NCI-H446 (cell line): ENCODE results near the gene SRPRB.

Source experiments
- DNase-seq, 2 experiments: peaks; one replicate each; lab custom pipeline; 2025; lab: John Stamatoyannopoulos, UW

Gene SRPRB

DNA sequence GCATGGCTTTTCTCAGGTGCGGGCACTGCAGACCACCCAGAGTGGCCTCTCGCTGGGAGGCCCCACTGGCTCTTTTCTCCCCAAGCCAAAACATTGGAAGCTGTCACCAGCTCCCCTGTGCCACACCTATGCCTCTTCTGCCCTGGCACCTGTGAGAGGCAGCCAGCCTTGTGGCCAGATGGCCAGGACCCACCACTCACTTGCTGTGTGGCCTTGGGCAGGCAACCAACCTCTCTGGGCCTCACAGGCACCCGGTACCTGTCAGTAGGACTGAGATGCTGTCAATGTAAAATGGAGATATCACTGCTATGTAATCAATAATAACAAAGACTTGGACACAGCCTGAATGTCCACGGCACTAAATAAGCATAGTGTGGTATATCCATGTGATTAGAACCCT, 36.5 kb downstream of the SRPRB start:
- DNase-seq: no peak

DNA sequence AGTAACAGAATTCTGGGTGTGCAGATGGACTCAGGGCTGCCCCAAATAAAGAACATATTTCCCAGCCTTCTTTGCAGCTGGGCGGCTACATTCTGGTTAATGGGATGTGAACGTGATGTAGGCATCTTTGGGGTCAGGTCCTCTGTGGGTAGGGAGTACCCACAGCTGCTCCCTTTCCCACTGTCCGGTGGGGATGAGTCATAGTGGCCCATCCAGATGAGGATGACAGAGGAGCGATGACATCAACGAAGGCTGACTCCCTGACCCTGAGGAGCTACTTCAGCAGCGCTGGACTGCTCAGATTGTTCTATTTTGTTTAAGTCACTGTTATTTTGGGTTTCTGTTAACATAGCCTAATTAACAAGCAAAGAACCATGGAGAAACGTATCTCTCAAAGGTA, 38.0 kb downstream of the SRPRB start:
- no peak for DNase-seq

DNA sequence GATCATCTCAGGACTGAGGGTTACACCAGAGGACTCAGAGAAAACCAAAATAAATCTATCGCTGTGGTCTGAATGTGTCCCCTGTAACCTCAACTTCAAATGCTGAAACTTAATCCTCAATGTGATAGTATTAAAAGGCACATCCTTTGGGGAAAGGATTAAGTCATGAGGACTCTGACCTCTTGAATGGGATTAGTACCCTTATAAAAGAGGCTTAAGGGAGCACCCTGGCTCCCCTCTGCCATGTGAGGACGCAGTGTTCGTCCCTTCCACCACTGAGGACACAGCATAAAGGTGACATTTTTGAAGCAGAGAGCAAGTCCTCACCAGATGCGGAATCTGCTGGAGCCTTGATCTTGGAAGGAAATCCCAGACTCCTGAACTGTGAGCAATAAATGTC, 39.5 kb downstream of the SRPRB start:
- no peak for DNase-seq

DNA sequence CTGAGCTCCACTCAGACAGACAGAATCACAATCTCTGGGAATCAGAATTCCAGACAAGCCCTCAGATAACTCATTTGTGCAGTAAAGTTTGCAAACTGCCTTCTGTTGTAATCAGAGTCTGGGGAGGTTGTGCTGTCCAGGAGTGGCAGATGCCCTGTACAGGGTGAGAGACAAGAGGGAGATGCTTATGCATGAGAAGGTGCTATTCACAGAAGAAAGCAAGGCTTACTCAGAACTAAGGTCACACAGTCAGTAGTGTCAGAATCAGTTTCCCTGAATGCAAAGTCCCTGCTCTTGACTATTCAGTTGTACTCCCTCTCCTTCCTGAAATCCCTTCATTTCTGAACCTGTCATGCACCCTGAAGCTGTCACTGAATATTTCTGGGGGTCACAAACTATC, 43.7 kb downstream of the SRPRB start:
- no peak for DNase-seq

DNA sequence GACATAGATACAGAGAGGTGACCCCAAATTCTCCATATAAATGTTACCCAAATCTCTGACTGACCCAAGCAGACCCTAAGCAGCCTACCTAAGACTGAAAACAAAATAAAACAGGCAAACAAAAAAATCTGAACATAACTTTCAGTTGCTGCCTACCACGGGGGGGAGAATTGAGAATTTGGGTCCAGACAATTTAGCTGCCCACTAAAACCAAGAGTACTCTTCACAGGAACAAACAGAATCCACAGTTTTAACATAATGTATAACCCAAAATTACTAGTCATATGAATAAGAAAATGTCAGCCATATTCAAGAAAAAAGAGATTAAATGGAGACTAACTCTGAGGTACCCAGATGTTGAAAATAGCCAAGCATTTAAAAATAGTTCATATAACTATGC, 44.4 kb downstream of the SRPRB start:
- no peak for DNase-seq

DNA sequence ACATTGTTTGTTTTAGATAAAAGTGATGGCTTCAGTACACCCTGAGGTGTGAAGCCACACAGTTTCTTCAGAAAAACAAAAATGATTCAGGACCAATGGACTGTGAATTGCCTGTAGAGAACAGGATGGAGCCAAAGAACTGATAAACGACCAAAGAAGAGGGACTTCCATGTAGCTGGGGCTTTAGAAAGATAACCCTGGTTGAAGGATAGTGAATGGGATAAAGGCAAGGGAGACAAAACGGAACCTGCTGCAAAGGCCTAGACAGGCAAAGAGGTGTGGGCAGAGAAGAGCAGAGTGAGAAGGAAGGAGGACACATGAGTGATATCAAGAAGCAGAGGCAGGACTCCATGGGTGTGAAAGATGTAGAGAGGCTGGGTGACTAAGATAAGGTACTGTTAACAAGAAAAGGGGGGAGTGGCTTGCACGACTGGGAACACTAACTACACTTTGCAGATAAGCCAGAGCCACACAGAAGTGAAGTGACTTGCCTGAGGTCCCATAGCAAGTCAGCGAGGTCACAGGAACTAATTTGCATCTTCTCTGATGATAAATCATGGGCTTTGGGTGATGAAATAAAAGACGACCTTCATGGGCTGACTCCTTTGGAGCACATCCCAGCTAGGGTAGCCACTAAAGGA, 45.8 kb downstream of the SRPRB start:
- DNase-seq: no peak

DNA sequence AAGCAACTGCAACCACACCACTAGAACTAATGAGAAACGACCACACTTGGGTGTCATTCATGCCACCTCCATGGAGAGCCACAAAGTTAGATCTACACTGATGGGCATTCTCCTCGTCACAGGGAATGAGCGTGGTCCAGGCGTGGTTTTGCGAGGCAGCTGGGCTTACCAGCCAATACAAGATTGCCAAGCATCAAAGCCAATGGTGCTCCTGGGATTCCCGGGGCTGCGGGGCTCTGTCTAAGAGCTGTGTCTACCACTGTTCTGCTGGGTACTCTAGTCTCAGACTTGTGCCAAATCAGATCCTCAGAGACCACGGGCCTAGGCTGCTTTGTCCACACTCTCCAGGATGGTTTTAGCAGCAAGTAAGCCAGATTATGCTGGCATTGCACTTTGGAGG, 46.3 kb downstream of the SRPRB start:
- DNase-seq: no peak

DNA sequence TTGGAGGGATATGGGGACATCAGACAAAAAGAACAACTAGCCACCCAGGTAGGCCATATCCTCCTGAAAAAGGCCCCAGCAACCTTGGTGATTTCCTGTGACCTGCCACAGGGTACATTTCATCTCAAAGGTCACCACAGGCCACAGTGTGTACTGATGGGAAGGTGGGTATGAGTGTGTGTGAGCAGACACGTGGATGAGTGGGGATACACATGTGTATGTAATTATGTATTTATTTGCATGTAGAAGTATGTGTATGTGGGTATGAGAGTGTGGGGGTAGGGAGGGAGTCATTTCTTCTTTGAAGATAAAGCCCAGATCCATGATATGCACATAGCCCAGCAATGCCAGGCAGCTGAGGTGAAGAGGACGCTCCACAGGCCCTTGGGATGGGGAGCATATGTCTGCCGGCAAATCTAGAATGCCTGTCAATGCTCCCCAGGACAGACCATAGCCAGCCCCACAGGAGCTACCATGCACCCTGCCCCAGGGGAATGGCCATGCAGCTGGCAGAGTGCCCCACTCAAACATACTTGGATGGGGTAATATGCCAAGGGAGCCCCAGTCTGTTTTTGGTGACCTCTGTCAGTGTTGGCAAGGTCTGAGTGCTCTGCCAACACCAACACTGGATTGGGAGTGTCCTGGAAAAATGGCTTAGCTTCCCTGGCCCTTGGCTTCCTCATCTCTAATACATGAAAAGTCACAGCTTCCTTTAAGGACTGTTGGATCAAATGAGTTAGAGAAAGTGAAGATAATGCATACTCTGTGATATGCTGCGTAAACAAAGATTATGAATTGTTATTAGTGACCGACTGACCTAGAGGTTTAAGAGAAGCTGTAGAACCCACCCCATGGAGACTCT, 47.7 kb downstream of the SRPRB start:
- DNase-seq: no peak

DNA sequence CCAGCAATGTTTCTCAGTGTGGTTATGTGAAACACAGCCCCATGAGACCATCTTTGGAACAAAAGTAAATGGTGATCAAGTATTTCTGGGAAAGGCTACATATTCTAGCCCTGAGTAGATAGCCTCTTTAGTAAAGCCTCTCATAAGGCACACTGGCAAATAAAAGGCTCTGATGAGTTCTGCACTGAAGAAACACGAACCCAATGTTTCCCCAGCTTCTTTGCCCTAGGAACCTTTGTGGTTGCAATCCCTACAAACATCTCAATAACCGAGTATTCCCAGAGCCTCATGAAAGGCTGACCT, 48.3 kb downstream of the SRPRB start:
- DNase-seq: no peak

DNA sequence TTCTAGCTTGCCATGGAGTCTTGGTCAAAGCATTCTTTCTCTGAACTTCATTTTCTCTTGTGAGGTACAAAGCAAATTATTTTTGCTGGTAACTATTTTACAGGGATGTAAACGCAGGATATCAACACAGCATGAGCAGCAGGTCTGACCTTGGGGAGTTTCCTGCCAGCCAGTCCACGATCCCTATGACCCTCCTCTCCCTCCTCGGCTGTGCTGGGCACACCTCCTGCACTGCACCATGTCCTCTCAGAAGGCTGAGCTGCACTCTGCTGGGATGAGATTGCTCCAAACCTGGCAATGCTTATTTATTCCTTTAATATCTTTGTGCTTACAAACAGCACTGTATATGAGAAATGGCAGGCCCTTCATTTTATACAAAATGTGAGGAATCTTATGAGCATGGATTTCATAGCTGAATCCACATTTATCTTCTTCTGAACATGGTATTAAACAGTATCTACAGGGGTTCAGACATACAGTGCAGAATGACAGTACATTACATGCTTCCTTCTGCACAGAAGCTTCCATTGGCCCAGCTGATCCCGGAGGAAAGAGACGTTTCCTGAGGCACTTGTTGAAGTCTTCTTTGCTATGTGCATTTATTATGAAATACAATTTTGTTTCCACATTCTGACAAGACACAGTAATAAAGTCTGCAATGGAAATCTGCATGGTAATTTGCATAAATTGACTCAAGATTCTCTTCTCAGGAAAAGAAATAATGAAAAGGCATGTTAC, 48.8 kb downstream of the SRPRB start:
- DNase-seq: no peak

DNA sequence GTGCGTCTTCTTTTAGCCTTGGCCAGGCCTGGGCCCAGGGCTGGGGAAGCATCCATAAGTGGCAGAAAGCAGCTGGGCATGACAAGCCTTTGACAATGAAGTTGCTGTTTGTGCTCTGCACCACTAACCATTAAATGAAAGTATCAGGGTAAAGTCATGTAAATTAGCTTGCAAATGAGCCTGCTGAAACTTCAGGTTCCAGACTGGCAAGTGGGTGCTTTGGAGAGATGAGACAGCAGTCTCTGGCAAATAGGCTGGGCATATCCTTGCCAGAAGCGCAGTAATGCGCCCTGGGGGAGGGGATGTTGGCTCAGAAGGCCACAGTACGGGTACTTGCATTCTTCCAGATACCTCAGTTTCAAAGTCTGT, 49.4 kb downstream of the SRPRB start:
- DNase-seq: no peak

DNA sequence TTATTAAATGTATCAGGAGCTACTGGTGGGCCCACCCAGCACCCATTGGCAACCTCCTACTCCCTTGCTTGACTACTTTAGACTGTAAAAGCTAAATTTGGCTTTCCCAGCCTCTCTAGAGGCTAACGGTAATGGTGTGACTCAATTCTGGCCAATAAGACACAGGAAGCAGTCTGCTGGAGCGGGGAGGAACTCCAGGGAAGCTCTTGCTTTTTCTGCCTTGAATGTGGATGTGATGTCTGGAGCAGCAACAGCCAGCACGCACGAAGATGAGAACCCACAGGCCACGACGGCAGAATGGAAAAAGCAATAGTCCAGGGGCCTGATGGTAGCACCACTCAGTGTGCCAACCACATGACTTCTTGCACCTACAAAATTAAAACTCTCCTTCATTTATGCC, 50.2 kb downstream of the SRPRB start:
- no peak for DNase-seq

DNA sequence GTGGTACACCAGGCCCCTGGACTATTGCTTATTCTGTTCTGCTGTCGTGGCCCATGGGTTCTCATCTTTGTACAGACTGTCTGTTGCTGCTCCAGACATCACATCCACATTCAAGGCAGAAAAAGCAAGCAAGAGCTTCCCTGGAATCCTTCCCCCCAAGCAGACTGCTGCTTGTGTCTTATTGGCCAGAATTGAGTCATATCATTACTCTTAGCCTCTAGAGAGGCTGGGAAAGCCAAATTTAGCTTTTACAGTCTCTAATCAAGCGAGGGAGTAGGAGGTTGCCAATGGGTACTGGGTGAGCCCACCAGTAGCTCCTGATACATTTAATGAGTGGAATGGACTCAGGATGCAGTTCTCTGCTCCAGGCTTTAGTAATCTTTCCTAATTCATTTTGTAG, 50.7 kb downstream of the SRPRB start:
- DNase-seq: no peak

DNA sequence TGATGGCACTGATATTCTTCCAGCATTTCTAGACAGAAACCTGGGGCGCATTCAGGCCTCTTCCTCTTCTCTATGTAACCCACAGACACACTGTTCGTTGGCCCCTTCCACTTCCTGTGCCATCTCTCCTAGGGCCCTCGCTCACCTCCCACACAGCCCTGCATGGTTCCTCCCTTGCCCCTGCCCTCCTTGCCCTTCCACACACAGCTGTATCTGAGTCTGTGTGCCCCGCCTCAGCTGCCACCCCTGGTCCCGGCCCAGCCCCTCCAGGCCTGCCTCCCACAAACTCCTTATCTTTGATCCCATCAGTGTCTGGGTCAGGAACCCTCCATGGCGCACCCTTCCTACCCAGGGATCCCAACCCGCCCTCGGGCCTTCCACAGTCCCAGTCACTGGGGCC, 52.2 kb downstream of the SRPRB start:
- DNase-seq: no peak

DNA sequence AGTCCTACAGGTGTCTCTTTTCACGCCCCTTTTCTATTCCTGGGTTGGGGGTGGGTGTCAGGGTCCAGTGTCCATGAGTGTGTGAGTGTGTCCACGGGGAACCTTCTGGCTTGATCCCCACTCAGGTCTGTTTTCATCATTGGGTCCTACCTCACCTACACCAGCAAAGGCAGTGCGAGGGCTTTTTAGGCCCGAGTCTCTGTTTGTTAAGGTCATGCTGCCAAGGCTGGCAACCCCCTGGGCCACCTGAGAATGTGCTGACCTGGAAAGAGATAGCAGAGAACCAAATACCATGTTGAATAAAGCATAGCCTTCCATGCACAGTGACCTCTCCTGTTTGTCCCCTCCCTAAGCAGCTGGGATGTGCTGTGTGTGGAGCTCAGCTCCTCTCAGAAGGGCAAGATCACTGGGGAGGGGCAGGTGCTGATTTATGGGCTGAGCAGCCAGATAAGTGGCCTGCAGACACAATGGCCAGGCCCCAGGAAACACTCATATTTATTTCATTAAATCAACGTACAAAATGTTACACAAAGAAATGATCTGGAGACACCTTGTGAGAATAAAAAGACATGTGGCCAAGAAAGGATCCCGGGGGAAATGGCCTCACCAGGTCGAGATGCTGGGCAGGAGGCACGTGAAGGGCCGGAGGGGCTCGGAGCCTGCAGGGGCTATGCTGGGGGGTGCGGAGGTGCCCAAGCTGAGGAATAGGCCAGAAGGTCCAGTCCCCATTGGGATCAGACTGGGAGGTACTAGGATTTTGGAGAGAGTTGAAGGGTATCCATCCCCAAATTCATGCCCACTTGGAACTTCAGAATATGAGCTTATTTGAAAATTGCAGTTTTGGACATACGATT, 54.0 kb downstream of the SRPRB start:
- no peak for DNase-seq

DNA sequence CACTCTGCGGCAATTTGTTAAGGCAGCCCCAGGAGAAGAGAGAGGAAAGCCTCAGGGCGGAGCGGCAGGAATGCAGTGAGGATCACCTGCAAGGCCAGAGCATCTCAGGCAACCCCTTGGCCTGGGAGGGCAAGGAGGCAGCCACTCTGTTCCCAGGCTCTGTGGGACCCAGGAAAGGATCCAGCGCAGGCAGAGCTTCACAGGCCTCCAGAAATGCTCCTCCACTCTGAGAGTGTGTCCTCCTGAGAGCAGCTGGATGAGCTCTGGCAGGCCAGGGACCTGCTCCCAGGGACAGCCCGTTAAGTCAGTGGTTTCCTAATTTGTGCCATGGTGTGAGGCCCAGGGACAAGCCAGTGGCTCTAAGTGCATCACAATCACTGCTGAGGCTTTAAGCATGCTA, 54.9 kb downstream of the SRPRB start:
- DNase-seq: no peak

DNA sequence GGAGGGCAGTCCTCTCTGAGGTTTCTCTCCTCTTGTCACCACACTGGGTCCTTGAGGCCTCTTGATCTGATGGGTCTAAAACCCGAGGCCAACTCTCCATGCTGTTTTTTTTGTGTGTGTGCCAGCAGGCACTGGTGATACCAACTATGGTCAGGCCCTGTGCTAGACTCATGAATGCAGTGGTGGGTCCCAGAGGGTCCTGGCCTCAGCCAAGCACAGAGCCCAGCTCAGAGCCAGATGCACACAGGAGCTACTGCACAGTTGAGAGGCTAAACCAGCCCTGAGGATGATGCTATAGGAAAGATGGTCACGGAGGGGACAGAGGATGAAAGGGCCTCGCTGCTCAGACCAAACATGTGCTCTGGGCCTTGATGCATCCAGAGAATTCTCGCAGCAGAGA, 56.5 kb downstream of the SRPRB start:
- DNase-seq: no peak

DNA sequence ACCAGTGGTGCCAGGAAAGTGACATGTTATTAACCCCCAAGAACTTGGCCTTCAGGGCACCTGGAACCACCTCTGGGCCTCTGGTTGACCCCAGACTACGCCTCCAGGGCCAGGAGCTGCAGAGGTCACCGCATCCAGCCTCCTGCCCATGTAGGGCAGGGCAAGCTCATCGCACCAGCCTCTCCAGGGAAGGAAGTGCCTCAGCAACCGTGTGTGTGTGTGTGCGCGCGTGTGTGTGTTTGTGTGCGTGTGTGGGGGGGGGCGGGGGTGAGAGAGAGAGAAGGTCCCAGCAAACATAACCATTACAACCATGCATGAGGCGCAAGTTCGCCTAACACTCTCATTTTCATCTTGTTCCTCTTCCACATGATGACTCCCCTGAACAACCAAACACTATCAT, 58.3 kb downstream of the SRPRB start:
- no peak for DNase-seq

DNA sequence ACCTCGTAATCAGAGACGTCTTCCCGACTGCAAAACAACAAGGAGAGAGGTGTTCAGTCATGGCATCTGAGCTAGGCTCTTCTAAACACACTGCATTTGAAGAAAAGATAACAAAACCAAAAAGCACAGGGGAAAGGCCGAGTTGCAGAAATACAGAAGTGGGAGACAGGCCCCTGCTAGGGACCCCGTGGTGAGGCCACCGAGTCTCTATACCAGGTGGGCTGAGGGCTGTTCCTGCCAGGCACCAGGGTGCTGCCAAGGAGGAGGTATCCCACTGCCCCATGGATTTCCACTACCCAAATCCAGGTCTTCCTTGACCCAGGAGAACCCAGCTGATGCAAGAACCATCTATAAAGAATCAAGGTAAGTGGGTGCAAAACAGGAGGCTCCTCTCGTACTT, 59.0 kb downstream of the SRPRB start:
- no peak for DNase-seq

DNA sequence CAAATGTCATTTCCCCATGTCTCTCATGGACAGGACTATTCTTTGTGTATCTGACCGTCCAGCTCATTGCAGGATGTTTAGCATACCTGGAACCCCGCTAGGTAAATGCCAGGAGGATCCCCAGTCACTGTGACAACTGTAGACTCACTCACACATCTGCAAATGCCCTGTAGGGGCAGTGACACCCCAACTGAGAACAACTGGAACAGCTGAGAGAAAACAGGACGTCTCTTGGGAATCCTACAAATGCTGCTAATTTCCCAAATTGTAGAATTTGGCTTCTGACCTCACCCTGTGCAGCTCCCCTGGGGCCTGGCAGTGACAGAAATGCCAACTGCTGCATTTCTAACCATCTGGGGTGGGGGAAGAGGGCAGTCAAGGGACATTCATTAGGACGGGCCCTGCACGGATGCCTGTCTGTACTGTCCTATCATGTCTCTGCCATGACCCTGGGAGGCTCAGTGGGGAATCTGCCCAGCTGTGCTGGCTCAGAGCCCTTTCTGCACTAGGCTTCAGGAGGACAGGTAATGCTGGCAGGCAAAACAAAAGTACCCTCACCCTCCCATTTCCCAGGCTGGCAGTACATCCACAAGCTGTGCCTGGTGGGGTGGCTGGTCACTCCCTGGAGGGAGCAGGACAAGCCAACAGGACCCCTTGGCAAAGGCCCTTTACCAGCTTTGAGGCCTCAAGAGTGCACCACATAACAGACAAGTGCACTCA, 59.7 kb downstream of the SRPRB start:
- no peak for DNase-seq

DNA sequence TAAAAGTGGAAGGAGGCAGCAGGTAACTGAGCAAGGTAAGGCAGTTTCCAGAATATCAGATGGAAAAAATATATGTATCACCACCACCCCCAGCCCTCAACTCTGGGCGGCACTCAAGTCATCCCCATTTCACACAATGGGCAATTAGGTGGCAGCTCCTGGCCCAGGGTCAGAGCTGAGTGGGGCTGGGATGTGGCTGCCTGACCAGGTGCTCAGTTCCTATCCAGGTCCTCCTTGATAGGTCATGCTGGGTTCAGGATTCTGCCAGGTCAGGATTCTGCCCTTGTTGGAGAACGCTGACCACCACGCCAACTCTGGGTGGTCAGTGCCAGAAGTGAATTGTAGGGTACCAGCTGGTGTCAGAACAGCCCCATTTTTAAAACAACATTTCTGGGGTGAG, 60.5 kb downstream of the SRPRB start:
- DNase-seq: no peak

DNA sequence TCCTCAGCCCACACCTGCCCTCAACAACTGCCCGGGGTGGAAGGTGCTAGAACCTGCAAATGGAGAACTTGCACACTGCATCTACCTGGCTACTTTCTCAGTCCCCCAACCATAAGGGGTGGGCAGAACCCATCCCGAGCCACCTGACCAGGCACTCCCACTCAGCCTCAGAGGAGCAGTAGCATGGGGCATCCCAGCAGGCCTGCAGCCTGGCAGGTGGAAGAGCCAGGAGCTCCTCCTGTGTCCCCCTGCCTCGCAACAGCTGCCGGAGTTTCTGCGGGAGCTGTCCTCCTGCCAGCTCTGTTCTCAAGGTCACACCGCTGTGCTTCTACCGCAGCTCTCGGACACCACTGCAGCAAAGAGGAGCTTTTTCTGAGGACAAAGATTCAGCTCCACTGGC, 62.6 kb downstream of the SRPRB start:
- DNase-seq: peak in 1 of 2 experiments; percentile 16
